ENCODE measurements around the gene GFM1.
A peak's percentile ranks its signal among the peaks of the same experiment; 100 is the strongest.
"Not testable (repeated sequence)": the region's sequence is repeated elsewhere in the genome, so short reads cannot be mapped to it uniquely, and the experiment has no call there.

Gene GFM1

DNA sequence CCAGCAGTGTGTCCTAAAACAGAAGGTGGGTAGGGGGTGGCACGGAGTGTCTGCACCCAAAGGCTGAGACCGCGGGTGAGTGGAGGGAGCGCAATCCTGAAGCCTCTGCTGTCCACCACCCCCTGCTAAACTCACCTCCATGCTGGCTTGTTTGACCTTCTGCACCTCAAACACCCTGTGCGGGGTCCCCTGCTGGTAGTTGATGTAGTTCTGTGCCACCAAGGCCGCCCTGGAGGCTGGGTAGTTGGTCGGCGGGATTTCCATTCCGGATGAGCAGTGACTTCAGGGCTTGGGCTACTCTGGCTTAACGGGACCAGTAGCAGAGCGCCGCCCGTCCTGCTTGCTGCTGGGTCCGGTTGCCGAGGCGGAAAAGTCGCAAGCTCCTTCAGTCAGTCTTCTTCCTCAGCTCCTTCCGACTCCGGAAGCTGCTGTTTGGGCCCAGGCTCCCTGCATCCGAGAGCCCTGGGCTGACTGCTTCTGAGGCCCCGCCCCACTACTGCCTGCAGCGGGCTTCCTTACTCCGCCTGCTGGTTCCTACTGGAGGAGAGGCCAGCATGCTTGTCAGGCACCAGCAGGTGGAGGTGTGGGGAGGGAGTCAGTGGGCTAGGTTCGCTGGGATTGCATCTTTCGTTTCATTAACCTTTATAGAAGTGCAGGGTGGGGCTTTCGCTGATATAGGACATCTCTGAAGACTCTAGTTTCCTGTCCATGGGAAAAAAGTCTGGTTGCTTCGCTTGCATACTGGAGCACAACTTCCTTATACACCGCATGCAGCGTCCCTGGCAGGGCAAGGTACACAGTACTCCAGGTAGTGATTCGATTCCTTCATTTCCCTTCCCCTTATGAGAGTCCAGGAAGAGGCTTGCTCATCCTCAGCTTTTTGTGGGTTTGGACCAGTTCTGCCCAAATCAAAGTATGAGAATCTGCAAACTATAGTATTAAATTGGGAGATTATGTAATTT, 28.2 kb downstream of the GFM1 start, which contains the start of gene LXN:
TSS of gene LXN (minus strand) at position 434 of the 962 bp plus-strand sequence. CDS start at position 264, 170 bp downstream.
- peak; percentile 26 for DNase-seq (ENCODE audit: low read depth, low spot score)

DNA sequence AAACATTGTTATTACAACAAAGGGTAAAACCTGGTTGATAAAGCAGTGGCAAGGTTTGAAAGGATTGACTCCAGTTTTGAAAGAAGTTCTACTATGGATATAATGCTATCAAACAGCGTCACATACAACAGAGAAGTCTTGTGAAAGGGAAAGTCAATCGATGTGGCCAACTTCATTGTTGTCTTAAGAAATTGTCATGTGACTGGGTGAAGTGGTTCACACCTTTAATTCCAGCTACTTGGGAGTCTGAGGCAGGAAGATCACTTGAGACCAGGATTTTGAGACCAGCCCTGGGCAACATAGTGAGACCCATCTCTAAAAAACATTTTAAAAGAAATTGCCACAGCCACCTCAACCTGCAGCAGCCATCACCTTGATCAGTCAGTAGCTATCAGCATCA, 34.4 kb downstream of the GFM1 start:
- DNase-seq (ENCODE audit: low read depth, low spot score) = no peak

DNA sequence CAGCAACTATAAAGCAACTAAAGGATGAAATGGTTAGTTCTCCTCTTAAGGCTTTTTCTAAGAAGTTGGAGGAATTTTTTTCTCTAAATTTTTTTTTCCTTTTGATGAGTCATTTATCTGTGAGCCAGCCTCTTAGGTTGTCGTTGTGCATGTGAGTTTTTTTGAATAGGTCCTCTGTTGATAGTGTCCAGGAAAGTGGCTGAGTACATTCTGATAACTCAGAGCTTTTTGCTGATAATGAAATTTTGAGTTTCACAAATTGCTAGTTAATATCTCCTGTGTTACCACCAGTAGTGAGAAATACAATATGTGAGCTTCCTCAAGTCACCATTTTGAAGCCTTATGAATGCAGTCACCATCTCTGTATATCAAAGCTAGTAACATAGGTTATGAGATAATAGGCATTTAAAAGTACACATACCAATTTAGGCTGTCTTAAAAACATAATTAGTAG, 35.2 kb downstream of the GFM1 start:
- DNase-seq (ENCODE audit: low read depth, low spot score) = no peak

DNA sequence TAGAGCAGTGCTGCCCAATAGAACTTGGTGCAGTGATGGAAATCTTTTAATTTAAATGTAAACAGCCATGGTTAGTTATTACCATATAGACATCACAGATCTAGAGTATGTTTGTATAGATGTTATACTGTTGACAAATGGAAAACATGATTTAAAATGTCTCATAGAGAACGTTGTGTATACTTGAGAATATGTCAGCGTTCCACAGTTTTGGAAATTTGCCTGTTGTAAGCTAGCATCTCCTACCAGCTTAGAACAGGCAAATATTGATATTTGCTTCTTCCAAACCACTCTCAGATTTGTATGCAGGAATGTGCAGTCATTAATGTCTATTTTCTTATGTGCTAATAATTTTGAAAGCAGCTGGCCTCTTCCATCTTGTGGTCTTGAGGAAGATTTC, 36.5 kb downstream of the GFM1 start:
- DNase-seq (ENCODE audit: low read depth, low spot score) = no peak

DNA sequence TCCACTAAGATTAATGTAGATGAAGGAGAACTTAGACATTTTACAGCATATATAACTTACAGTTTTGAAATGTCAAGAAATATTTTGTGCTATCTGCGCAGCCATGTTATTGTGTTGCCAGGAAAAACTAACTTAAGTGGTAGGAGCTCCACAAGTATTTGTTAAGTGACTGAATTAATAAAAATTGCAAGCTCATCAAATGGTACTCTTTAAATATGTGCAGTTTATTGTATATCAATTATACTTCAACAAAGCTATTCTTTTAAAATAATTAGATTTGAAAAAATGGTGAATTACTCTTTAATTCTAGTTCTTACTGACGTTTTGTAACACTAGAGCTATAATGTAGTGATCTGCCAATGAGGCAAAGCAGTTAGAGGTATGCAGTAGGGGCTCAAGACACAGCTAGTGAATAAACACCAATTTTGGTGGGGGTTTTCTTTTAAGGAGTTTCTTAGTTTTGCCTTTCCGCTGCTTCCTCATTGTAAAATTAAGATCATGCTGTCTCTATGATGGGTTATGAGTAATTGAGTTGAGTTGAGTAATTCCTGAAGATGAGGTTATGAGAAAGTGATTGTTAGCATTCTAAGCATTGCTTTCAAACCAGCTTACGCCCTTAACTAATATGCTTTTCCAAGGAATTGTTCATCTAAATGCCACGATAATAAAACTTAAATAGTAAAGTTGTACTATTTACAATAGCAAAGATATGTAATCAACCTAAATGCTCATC, 39.1 kb downstream of the GFM1 start:
- no peak for DNase-seq (ENCODE audit: low read depth, low spot score)

DNA sequence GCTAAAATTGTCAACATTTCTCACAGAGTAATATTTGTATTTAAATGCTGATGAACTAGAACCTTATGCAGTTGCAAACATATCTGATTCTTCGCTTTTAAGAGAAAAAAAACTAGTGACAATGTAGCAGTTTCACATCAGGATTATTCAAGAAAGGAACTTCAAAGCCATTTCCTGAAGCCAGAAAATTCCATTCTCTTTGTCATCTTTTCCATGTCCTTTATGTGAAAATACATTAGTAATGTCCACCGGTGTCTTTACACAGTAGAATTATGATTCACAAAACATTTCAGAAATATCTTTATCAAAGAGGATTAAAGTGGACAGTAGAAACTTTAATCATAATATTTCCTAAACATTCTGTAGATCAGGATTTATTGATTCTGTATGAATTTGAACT, 40.8 kb downstream of the GFM1 start:
- no peak for DNase-seq (ENCODE audit: low read depth, low spot score)

DNA sequence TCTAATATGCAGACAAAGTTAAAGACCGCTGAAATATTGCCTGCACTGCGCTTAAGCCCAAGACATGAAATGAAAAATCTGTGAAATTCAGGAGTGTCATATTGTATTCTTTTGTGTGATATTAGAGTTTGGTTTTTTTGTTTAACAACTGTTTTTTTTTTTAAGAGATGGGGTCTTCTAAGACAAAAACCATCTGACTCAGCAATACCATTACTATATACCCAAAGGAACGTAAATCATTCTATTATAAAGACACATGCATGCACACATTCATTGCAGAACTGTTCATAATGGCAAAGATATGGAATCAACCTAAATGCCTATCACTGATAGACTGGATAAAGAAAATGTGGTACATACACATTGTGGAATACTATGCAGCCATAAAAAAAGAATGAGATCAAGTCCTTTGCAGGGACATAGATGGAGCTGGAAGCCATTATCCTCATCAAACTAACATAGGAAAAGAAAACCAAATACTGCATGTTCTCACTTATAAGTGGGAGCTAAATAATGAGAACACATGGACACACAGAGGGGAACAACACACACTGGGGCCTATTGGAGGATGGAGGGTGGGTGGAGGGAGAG, 49.6 kb downstream of the GFM1 start:
- DNase-seq (ENCODE audit: low read depth, low spot score) = not testable (repeated sequence)

DNA sequence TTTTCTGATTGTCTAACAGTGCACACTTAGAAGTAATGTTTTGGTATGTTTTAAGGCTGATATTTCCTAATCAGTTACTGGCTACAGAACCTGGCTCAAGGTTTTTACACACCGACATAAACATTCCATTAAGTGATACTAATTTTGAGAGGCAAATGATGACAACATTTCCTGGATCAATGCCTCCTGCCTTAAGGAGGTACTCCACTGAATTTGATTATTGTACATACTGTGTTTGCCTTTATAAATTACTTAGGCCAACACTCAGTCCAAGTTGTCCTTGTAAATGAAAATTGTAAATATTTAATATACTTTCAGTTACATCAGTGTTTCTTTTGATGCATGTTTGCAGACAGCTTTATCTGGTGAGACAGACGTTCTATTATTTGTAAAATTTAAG, 52.3 kb downstream of the GFM1 start:
- no peak for DNase-seq (ENCODE audit: low read depth, low spot score)

DNA sequence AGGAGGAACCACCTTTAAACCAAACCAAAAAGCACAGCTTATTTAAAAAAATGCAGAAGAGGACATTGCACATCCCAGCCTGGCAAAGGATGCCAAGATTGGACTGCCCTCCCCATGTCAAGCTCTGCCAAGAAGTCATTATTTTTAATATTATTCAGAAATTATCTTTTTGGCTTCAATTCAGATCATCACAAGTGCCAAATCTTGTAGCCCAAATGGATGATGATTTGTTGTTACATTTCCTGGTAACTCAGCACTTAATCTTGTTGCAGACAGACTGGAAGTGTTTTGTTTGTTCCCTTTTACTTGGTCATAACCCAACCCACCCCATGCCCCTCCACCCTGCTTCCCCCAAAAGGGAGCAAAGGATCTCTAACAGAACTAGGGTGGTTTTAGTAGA, 56.2 kb downstream of the GFM1 start:
- DNase-seq (ENCODE audit: low read depth, low spot score) = no peak

DNA sequence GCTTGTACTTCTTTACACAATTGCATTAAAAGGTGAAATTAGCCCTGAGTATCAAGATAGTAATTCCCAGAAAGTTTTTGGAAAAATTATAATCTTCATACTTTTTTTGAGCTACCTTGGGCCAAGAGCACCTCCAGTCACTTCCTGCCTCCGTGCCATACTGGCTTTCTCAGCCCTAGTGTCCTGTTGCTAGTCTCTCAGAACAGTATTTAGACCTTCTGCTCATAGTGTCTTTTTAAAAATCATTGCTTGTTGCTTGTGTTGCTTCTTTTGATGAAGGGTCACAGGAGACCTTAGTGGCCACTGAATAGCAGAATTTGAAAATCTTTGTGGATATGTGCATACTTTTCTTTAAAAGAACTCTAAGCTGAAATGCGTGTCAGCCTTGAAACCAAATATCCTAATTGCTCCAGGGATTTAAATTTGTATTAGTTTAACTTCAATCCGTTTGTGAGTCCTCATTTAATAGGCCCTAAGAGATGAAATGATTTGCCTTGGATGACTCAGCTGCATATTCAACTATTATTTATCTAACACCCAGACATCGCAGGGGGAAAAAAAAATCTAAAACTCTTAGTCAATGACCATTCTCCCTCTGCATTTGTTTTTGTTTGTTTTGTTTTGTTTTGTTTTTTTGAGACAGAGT, 57.2 kb downstream of the GFM1 start:
- no peak for DNase-seq (ENCODE audit: low read depth, low spot score)

DNA sequence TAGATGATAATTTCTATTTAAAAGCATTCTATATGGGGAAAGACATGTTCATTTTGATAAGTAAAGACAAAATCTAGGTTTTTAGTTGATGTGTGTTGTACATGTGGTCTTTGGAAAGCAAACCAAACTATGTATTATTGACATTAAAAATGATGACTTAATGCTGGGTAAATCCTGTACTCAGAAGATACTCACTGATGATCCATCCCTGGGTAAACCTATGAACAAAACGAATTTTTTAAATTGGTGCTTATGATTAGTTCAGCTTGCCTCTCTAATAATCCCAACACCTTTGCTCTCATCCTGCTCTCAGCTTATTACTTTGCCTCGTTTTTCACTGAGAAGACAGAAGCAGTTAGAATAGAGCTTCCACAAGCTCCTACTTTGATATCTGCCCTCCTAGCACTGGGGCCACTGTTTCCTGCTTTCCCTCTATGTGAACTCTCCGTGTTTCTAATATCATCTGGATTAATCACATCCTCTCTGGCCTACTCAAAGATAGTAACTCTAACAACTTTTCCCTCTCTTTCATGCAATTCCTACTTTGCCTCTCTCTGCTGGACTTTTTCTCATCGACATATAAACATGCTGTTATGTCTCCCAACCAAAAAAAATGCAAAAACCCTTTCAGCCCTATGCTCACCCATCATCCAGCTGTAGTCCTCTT, 58.6 kb downstream of the GFM1 start:
- DNase-seq (ENCODE audit: low read depth, low spot score) = no peak

DNA sequence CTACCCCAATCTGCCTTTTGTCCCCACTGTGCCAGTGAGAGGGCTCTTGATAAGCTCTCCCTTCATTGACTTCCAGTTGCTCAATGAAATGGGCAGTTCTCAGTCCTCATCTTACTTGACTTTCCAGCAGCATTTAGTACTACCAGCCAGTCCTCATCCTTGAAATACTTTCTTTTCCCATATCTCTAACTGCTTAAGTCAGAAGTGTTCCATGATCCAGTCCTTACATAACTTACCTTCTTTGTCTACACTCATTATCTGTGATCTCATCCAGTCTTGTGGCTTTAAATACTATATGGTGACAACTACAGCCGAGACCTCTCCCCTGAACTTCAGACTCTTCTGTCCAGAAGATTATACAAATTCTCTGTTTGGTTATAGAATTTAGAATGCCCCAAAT, 59.2 kb downstream of the GFM1 start:
- no peak for DNase-seq (ENCODE audit: low read depth, low spot score)

DNA sequence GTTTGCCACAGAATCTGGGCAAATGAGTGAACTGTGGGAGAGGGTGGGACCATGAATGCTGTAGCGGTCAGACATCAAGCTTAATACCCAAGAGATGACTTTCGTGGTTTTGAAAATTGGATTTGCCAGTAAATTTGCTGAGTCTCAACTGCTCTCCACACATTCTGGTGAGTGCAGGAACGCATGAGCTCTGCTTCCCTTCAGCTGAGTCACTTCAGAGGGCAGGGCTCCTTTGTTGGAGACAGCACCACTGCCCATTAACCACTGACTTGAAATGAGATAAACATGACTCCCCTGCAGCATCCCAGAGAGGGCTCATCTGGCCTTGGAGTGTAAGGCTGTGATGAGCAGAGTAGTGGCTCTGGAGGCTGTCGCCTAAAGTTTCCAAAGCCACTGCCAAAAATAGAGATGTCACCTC, 65.3 kb downstream of the GFM1 start:
- DNase-seq (ENCODE audit: low read depth, low spot score) = no peak

DNA sequence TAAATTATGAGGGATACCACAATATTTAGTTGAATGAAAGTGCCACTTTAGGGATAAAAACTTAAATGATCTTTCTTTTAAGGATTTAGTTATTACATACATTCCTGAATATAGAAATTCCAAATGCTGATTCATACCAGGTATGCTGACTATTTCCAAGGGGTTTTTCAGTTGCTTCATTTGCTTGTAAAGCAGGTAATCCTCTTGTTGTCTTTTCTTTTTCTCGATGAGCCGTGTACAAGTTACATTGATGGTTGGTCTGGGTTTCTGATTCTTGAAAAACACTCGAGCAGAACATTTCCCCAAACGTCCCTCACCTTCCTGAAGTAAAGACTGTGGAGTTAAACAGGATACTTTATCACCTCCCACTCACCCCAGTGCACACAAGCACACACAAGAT, 66.3 kb downstream of the GFM1 start:
- no peak for DNase-seq (ENCODE audit: low read depth, low spot score)

DNA sequence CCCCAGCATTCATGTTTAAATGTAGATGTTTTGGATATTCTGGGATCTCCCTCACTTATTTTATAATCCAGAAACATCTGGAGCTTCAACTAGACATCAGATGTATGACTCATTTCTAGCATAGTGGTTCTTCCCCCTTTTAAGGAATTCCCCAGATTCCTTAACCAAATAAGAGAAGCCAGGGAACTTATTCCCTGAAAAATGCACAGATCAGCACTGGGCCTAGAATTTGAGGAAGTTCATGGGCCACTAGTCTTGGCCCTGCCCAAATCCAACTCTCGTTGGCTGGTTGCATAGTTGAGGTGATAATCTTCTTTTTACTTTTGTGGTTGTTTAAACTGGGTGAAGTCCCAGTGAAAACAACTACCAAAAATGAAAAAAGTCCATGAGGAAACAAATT, 67.6 kb downstream of the GFM1 start:
- DNase-seq (ENCODE audit: low read depth, low spot score) = no peak

DNA sequence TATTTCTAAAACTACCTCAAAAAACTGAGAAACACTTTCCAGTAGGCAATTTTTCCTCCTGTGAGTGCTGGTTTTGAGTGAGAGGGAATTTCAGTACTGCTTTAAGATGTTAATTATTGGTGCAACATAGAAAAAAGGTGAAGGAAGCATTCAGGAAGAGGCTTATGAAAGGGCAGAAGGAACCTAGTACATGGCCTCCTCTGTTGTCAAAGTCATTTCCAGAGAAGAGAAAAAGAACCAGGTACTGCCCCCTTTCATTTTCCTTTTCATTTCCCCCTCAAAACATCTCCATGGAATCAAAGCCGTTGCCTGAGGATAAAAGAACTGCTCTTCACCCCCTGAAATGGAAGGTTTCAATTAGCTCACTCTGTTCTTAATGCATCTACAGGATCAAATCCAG, 68.1 kb downstream of the GFM1 start:
- DNase-seq (ENCODE audit: low read depth, low spot score) = no peak

DNA sequence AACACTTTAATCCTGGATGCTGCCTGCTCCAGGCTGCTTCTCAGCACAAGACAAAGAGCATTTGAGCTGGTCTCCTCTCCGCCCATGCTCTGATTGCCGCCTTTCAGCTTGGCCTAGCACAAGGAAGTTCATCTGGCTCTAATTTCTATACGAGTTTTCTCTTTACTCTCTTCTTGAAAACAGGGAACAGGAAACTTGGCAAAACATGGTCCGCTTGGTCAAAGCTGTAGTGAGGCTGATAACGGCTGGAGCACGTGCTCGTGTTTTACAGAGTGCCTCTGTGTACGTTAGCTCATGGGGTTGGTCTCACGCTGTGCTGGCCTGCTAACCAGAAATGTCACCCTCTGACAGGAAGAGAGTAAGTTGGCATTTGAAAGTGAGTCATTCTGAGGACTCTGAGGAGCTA, 68.8 kb downstream of the GFM1 start:
- no peak for DNase-seq (ENCODE audit: low read depth, low spot score)

DNA sequence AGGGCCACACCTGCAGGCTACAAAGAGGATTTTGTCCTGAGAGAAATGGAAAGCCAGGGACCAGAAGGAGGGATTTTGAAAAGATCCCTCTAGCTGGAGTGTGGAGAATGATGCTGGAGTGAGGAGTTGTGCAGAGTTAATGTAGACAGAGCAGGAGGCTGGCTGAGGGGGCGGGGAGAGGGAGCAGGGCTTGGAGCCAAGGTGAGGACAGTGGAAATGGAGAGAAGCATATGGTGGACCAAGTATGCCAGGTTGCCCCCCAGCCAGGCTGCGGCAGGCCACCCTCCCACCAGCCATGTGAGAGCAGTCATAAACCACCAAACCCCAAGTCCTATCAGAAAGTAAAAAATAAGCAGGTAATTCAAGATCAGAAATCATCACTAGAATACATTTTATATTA, 73.2 kb downstream of the GFM1 start:
- DNase-seq (ENCODE audit: low read depth, low spot score) = no peak

DNA sequence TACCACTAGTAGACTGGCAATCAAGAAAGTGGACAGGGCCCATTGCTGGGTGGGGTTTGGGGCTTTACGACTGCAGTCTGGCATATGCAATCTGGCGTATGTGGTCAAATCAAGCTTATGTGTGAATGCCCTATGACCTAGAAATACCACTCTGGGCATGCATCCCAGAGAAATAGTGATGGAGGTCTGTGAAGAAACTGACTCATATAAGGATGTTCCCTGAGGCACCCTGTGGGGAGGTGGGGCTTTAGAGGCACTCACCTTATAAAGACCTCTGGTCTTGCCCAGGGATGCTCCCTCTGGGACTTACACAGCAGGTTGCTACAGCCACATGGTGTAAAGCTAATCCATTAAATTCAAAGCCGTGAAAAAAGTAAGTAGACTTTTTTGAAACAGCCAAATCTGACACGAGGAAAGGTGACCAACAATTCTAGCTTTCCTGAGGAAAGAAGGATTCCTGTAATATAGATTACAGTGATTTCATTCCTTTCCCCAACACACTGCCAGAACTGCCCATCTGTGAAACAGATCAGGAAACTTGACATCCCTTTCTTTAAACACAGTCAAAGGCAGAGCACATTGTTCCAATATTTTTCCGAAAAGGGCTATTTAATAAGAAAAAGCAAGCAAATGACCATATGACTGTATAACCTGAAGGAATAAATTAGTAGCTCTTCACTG, 74.3 kb downstream of the GFM1 start:
- DNase-seq (ENCODE audit: low read depth, low spot score) = no peak

DNA sequence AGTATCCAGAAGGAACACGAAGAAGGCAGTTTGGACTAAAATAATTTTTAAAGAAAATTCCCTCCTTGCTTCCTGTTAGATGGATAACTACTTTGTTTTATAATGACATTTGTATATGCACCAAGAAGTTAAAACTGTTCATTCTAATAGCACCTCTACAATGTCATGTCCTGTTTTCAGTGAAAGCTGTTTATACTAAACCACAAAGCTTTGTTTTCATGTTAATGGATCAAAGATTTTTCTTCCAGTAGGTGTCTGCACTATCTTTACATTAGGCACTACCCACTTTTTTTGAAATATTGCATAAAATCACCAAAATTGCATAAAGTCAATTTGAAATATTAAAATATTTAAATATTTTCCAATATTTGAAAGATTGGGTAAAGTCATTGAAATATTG, 77.8 kb downstream of the GFM1 start:
- DNase-seq (ENCODE audit: low read depth, low spot score) = no peak

DNA sequence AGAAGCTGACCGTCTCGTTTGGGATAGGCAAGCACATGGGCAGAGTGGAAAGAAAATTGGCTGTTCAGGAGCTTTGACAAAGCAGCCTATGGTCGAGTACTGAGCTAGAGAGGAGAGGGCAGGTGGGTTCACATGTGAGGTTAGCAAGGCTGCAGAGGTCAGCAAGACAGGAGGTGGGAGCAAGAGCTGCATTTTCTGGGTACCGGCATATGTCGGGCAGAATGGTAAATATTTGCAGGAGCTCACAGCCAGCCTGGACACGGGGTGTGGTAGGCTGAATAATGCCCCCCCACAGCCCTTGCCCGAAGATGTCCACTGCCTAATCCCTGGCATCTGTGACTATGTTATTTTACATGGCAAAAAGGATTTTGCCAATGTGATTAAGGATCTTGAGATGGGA, 79.7 kb downstream of the GFM1 start:
- DNase-seq (ENCODE audit: low read depth, low spot score) = no peak
